Choroid plexus epithelial cell (primary cell): ENCODE data around the gene FAM193A.

Experiments
- DNase-seq: peaks from one replicate; pipeline ENCODE4 v3.0.0-alpha.2; 2010; ENCODE audit warnings: low read depth
- H3K4me3 ChIP-seq: 2 replicates; pipeline ENCODE4 v1.5.1; 2011; ENCODE audit warnings: low read depth, mild to moderate bottlenecking, control low read depth, low read length, moderate library complexity
- CTCF ChIP-seq: conservative IDR thresholded peaks from 2 replicates; pipeline ENCODE4 v1.5.1; 2011; ENCODE audit warnings: low read depth, mild to moderate bottlenecking, control low read depth, inconsistent platforms, low read length, moderate library complexity

The FAM193A gene

GRCh38 chr4:2642968-2643367 is 106.5 kb downstream of the FAM193A start:
- H3K4me3 ChIP-seq = no peak overlapping the region
- DNase-seq = no peak
- TF ChIP-seq CTCF = no peak

- no peak for DNase-seq
- no peak overlapping the region for H3K4me3 ChIP-seq
- no peak for TF ChIP-seq CTCF
Measured at GRCh38 chr4:2643555-2643954, 107.1 kb downstream of the FAM193A start.

- TF ChIP-seq CTCF = no peak
- DNase-seq = no peak
- no peak overlapping the region for H3K4me3 ChIP-seq
Measured at GRCh38 chr4:2646396-2647149, 110.1 kb downstream of the FAM193A start.

GRCh38 chr4:2647403-2648158 is 111.1 kb downstream of the FAM193A start:
- no peak for TF ChIP-seq CTCF
- no peak for DNase-seq

GRCh38 chr4:2648159-2648814 is 111.8 kb downstream of the FAM193A start:
- no peak for TF ChIP-seq CTCF
- DNase-seq = no peak
- H3K4me3 ChIP-seq = no peak overlapping the region

More at GRCh38 chr4:2647403-2648158, 111.1 kb downstream of the FAM193A start:
- no peak overlapping the region for H3K4me3 ChIP-seq

- no peak for DNase-seq
- no peak overlapping the region for H3K4me3 ChIP-seq
- no peak for TF ChIP-seq CTCF
Measured at GRCh38 chr4:2649604-2650114, 113.2 kb downstream of the FAM193A start.
